SK-N-SH (cell line): Measurements from ENCODE around the gene PLCXD1. TPM values are rescaled to one million over a fixed set of nuclear protein-coding genes. Genes with fewer than 3 reads are reported as not detected.

Experiments used
- CTCF ChIA-PET: fragments of 300-600, 350-600 bp; formaldehyde crosslinking; extraction: SDS; loops from one replicate; lab custom pipeline; 2021; lab: Yijun Ruan, JAX
- POLR2A ChIA-PET: fragments of 350-600 bp; sonication (Branson Sonifier 250); formaldehyde crosslinking; extraction: SDS; loops from one replicate; lab custom pipeline; 2020; ENCODE audit warnings: antibody characterized with exemption, inconsistent platforms; lab: Yijun Ruan, JAX
- DNase-seq: peaks from one replicate; pipeline ENCODE4 v3.0.0; 2012
- H2AFZ ChIP-seq: fragments of 200-600 bp; sonication (generic); 2 replicates; pipeline ENCODE4 v1.8.1; 2016; ENCODE audit warnings: antibody characterized with exemption, mild to moderate bottlenecking, low read depth
- H3F3A ChIP-seq: fragments of 200-600 bp; sonication (generic); replicated peaks from 2 replicates; pipeline ENCODE3; 2016; ENCODE audit warnings: antibody characterized with exemption, mild to moderate bottlenecking; ENCODE audit not compliant: insufficient read depth
- H3K27ac ChIP-seq, 2 experiments: fragments of 200-500 bp in 1 of 2; fragments of 200-600 bp in 1 of 2; sonication (Bioruptor generic) in 1 of 2; sonication (generic), shearing (Covaris generic) in 1 of 2; 2 replicates each; pipeline versions ENCODE4 v1.5.1 to v1.6.1; 2014 to 2016; ENCODE audit warnings: low read depth in 2 of 2, inconsistent platforms in 1 of 2, low read length in 1 of 2, mild to moderate bottlenecking in 1 of 2, mixed read lengths in 1 of 2
- H3K27me3 ChIP-seq: fragments of 200-600 bp; sonication (generic), shearing (Covaris generic); 2 replicates; pipeline ENCODE4 v1.6.1; 2016; ENCODE audit warnings: mixed run types; ENCODE audit not compliant: insufficient read depth
- H3K36me3 ChIP-seq, 2 experiments: fragments of 200-500 bp in 1 of 2; fragments of 200-600 bp in 1 of 2; sonication (Bioruptor generic) in 1 of 2; sonication (generic) in 1 of 2; replicated peaks in 1 of 2; 2 replicates each; pipeline versions ENCODE3 to v1.5.1; 2014 to 2016; ENCODE audit warnings: low read length in 1 of 2, mild to moderate bottlenecking in 1 of 2; ENCODE audit not compliant: insufficient read depth in 2 of 2, control insufficient read depth in 1 of 2
- H3K4me1 ChIP-seq, 2 experiments: fragments of 200-500 bp in 1 of 2; fragments of 200-600 bp in 1 of 2; sonication (Bioruptor generic) in 1 of 2; sonication (generic), shearing (Covaris generic) in 1 of 2; 2 replicates each; pipeline versions ENCODE4 v1.5.1 to v1.6.1; 2014 to 2016; ENCODE audit warnings: low read depth in 1 of 2, low read length in 1 of 2, mixed run types in 1 of 2; ENCODE audit not compliant: insufficient read depth in 2 of 2, control insufficient read depth in 1 of 2
- H3K4me2 ChIP-seq: fragments of 200-600 bp; sonication (generic), shearing (Covaris generic); 2 replicates; pipeline ENCODE4 v1.6.1; 2017; ENCODE audit warnings: mixed run types
- H3K4me3 ChIP-seq, 2 experiments: fragments of 200-500 bp in 1 of 2; fragments of 200-600 bp in 1 of 2; sonication (Bioruptor generic) in 1 of 2; sonication (generic), shearing (Covaris generic) in 1 of 2; 2 replicates each; pipeline versions ENCODE4 v1.5.1 to v1.8.1; 2014 to 2016; ENCODE audit warnings: low read depth in 2 of 2, inconsistent platforms in 1 of 2, low read length in 1 of 2, mild to moderate bottlenecking in 1 of 2, mixed read lengths in 1 of 2, moderate library complexity in 1 of 2
- H3K79me2 ChIP-seq: fragments of 200-600 bp; sonication (generic); 2 replicates; pipeline ENCODE4 v1.8.1; 2017; ENCODE audit warnings: mild to moderate bottlenecking; ENCODE audit not compliant: insufficient read depth
- H3K9ac ChIP-seq: fragments of 200-600 bp; sonication (generic); 2 replicates; pipeline ENCODE4 v1.6.1; 2017; ENCODE audit warnings: mixed run types
- H3K9me2 ChIP-seq: fragments of 200-600 bp; sonication (generic); 2 replicates; pipeline ENCODE4 v1.6.1; 2017; ENCODE audit warnings: mixed run types
- H3K9me3 ChIP-seq: fragments of 200-600 bp; sonication (generic); 2 replicates; pipeline ENCODE4 v1.6.1; 2017; ENCODE audit warnings: mixed run types, mild to moderate bottlenecking, moderate library complexity
- H4K20me1 ChIP-seq: fragments of 200-600 bp; sonication (generic); 2 replicates; pipeline ENCODE4 v1.6.1; 2017; ENCODE audit warnings: mild to moderate bottlenecking, mixed run types; ENCODE audit not compliant: insufficient read depth
- EP300 ChIP-seq, 2 experiments: IDR thresholded peaks; 2 replicates each; pipeline versions ENCODE4 v1.4.0 to v1.6.1; 2012; ENCODE audit warnings: borderline replicate concordance in 1 of 2, low read depth in 1 of 2, low read length in 1 of 2
- FOXM1 ChIP-seq: IDR thresholded peaks from 2 replicates; pipeline ENCODE4 v1.4.0; 2012; ENCODE audit warnings: low read depth, mild to moderate bottlenecking
- GATA2 ChIP-seq: sonication (generic); formaldehyde crosslinking; IDR thresholded peaks from 2 replicates; pipeline ENCODE4 v1.5.0; 2020; ENCODE audit warnings: mild to moderate bottlenecking, missing genetic modification reagents
- NFIC ChIP-seq: IDR thresholded peaks from 2 replicates; pipeline ENCODE4 v1.4.0; 2012; ENCODE audit warnings: borderline replicate concordance
- NRF1 ChIP-seq: IDR thresholded peaks from 2 replicates; pipeline ENCODE4 v1.6.1; 2012; ENCODE audit warnings: low read depth, mild to moderate bottlenecking, low read length
- RAD21 ChIP-seq: IDR thresholded peaks from 2 replicates; pipeline ENCODE4 v1.6.1; 2012; ENCODE audit warnings: mild to moderate bottlenecking, low read length
- RCOR1 ChIP-seq: fragments of 150-350 bp; IDR thresholded peaks from 2 replicates; pipeline ENCODE4 v1.6.1; 2017; ENCODE audit warnings: antibody characterized with exemption, low read length
- RFX5 ChIP-seq: IDR thresholded peaks from 2 replicates; pipeline ENCODE4 v1.6.1; 2012; ENCODE audit warnings: mild to moderate bottlenecking, improper control_type of control experiment, low read length
- TAF1 ChIP-seq: IDR thresholded peaks from 2 replicates; pipeline ENCODE4 v1.6.1; 2012; ENCODE audit warnings: low read depth, mild to moderate bottlenecking, low read length, moderate library complexity, borderline replicate concordance
- TCF12 ChIP-seq: IDR thresholded peaks from 2 replicates; pipeline ENCODE4 v1.4.0; 2012
- YY1 ChIP-seq: IDR thresholded peaks from 2 replicates; pipeline ENCODE4 v1.4.0; 2012; ENCODE audit warnings: low read depth, mild to moderate bottlenecking
- WGBS: methylation state at CpG from one replicate; pipeline ENCODE4 v1.1.6; 2017; ENCODE audit warnings: low lambda C conversion rate; 5-methylcytosine and 5-hydroxymethylcytosine counted together
- polyA plus RNA-seq, 3 experiments: library from polyadenylated mRNA; depleted of rRNA; stranded (reverse); fragments of >200 nt; gene quantifications; 2 replicates each; pipeline ENCODE4 v1.2.3, GENCODE V29; 2012
- TF ChIP-seq, protein P1 (sequence below): IDR thresholded peaks from 2 replicates; pipeline ENCODE4 v1.4.0; 2012; ENCODE audit warnings: low read depth, borderline replicate concordance
- TF ChIP-seq, protein P2 (sequence below): IDR thresholded peaks from 2 replicates; pipeline ENCODE4; 2012
- TF ChIP-seq, protein P3 (sequence below): IDR thresholded peaks from 2 replicates; pipeline ENCODE4 v1.6.1; 2012; ENCODE audit warnings: mild to moderate bottlenecking, low read depth, low read length, moderate library complexity

The PLCXD1 gene
- polyA plus RNA-seq, 1 of the 3 experiments (the other 2 are of a cell fraction): 14.8 TPM

DNA sequence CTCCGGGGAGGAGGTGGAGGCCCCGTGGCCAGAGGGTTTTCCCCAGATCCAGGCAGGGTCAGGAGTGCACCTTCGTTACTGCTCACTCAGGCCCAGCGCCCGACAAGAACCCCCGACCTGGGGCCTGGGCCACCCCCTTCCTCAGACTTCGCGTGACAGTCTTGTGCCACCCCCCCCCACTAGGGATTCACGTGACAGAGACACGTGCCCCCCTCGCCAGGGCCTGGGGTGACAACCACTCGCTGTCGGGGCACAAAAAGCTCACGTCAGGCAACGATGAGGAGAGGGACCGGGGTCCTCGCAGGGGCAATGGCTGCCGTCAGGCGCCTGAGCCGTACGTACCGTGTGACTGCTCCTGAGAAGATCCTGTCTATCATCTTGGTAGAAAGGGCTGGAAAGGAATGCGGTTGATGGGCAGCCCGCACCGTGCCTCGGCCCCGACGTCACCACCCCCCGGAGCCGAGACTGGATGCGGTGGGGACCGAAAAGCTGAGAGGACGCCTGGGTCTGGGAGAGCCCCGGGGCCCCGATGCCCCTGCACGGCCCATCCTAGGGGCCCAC, 60.4 kb downstream of the PLCXD1 start:
- H3K4me2 ChIP-seq: no peak overlapping the region
- no peak for TF ChIP-seq TAF1
- TF ChIP-seq RFX5: no peak
- TF ChIP-seq, protein P1, sequence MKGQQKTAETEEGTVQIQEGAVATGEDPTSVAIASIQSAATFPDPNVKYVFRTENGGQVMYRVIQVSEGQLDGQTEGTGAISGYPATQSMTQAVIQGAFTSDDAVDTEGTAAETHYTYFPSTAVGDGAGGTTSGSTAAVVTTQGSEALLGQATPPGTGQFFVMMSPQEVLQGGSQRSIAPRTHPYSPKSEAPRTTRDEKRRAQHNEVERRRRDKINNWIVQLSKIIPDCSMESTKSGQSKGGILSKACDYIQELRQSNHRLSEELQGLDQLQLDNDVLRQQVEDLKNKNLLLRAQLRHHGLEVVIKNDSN: no peak
- TF ChIP-seq RCOR1: no peak
- TF ChIP-seq FOXM1: no peak
- TF ChIP-seq GATA2: no peak
- TF ChIP-seq NFIC: no peak
- TF ChIP-seq TCF12: no peak
- TF ChIP-seq, protein P2, sequence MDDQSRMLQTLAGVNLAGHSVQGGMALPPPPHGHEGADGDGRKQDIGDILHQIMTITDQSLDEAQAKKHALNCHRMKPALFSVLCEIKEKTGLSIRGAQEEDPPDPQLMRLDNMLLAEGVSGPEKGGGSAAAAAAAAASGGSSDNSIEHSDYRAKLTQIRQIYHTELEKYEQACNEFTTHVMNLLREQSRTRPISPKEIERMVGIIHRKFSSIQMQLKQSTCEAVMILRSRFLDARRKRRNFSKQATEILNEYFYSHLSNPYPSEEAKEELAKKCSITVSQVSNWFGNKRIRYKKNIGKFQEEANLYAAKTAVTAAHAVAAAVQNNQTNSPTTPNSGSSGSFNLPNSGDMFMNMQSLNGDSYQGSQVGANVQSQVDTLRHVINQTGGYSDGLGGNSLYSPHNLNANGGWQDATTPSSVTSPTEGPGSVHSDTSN: no peak
- no peaks in the 10 kb centered on the region for H3K79me2 ChIP-seq
- CTCF ChIA-PET: no interaction called here
- no peak overlapping the region for H3K27ac ChIP-seq
- no peaks in the 10 kb centered on the region for H3K9me2 ChIP-seq
- H3F3A ChIP-seq: no peaks in the 10 kb centered on the region
- peaks cover 4 to 7% of the 10 kb centered on the region in 2 experiments for H3K36me3 ChIP-seq
- no peak overlapping the region for H2AFZ ChIP-seq
- H4K20me1 ChIP-seq: no peaks in the 10 kb centered on the region
- H3K27me3 ChIP-seq: no peaks in the 10 kb centered on the region
- no peak overlapping the region; a peak in 1 of 4 replicates for H3K4me3 ChIP-seq
- H3K4me1 ChIP-seq: no peaks in the 10 kb centered on the region
- POLR2A ChIA-PET: no interaction called here
- no peak overlapping the region for H3K9ac ChIP-seq
- no peaks in the 10 kb centered on the region for H3K9me3 ChIP-seq
- DNase-seq: no peak
- 95% methylated on average over 33 of the region's 36 CpGs for WGBS

DNA sequence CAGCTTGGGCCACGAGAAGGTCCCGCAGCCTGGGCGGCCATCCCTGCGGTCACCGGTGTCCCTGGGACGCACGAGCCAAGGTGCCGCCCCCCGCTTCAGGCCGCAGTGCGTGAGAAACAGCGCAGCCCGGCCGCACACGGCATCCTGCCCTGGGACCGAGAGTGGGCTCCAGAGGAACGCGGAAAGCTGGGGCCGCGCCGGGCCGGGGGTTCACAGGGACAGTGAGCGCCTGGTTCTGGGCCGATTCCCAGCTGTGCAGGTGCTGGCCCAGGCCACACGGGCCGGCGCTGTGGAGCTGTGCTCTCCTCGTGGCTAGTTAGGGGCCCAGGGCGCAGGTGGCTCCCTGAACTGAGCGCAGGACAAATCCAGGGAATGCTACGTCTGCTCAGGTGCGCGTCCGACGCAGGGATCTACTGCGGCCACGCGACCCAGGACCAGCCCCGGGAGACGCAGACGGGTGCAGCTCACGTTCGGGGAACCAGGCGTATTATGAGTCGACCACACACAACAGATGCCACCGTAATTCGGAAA, 63.3 kb downstream of the PLCXD1 start:
- no peak overlapping the region for H2AFZ ChIP-seq
- H3K4me2 ChIP-seq: no peak overlapping the region
- H3K4me1 ChIP-seq: no peaks in the 10 kb centered on the region; a peak in 1 of 4 replicates
- peaks cover 2 to 4% of the 10 kb centered on the region in 2 experiments for H3K36me3 ChIP-seq
- no peak overlapping the region for H3K4me3 ChIP-seq
- CTCF ChIA-PET: no interaction called here
- H3K27me3 ChIP-seq: no peaks in the 10 kb centered on the region
- H3K9ac ChIP-seq: no peak overlapping the region
- TF ChIP-seq EP300 (IDR thresholded peaks at IDR 0.05; ENCODE audit: borderline replicate concordance in 1 of 2, low read depth in 1 of 2, low read length in 1 of 2): no peak
- no peak for TF ChIP-seq NRF1
- TF ChIP-seq, protein P3, sequence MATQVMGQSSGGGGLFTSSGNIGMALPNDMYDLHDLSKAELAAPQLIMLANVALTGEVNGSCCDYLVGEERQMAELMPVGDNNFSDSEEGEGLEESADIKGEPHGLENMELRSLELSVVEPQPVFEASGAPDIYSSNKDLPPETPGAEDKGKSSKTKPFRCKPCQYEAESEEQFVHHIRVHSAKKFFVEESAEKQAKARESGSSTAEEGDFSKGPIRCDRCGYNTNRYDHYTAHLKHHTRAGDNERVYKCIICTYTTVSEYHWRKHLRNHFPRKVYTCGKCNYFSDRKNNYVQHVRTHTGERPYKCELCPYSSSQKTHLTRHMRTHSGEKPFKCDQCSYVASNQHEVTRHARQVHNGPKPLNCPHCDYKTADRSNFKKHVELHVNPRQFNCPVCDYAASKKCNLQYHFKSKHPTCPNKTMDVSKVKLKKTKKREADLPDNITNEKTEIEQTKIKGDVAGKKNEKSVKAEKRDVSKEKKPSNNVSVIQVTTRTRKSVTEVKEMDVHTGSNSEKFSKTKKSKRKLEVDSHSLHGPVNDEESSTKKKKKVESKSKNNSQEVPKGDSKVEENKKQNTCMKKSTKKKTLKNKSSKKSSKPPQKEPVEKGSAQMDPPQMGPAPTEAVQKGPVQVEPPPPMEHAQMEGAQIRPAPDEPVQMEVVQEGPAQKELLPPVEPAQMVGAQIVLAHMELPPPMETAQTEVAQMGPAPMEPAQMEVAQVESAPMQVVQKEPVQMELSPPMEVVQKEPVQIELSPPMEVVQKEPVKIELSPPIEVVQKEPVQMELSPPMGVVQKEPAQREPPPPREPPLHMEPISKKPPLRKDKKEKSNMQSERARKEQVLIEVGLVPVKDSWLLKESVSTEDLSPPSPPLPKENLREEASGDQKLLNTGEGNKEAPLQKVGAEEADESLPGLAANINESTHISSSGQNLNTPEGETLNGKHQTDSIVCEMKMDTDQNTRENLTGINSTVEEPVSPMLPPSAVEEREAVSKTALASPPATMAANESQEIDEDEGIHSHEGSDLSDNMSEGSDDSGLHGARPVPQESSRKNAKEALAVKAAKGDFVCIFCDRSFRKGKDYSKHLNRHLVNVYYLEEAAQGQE: no peak
- TF ChIP-seq NFIC: no peak
- TF ChIP-seq YY1: no peak
- no peak for TF ChIP-seq RAD21
- no peak for TF ChIP-seq GATA2
- TF ChIP-seq, all 33 proteins: peak for 0
- no peak overlapping the region for H3K27ac ChIP-seq
- DNase-seq: no peak
- H3K9me3 ChIP-seq: no peaks in the 10 kb centered on the region
- no peaks in the 10 kb centered on the region for H4K20me1 ChIP-seq
- no peaks in the 10 kb centered on the region for H3K79me2 ChIP-seq
- POLR2A ChIA-PET: no interaction called here
- no peaks in the 10 kb centered on the region for H3F3A ChIP-seq
- 96% methylated on average over 25 of the region's 47 CpGs for WGBS
- H3K9me2 ChIP-seq: no peaks in the 10 kb centered on the region
